Measurements from ENCODE around the gene RDH16.
"Not testable (repeated sequence)": the region's sequence is repeated elsewhere in the genome, so short reads cannot be mapped to it uniquely, and the experiment has no call there.

Gene RDH16

DNA sequence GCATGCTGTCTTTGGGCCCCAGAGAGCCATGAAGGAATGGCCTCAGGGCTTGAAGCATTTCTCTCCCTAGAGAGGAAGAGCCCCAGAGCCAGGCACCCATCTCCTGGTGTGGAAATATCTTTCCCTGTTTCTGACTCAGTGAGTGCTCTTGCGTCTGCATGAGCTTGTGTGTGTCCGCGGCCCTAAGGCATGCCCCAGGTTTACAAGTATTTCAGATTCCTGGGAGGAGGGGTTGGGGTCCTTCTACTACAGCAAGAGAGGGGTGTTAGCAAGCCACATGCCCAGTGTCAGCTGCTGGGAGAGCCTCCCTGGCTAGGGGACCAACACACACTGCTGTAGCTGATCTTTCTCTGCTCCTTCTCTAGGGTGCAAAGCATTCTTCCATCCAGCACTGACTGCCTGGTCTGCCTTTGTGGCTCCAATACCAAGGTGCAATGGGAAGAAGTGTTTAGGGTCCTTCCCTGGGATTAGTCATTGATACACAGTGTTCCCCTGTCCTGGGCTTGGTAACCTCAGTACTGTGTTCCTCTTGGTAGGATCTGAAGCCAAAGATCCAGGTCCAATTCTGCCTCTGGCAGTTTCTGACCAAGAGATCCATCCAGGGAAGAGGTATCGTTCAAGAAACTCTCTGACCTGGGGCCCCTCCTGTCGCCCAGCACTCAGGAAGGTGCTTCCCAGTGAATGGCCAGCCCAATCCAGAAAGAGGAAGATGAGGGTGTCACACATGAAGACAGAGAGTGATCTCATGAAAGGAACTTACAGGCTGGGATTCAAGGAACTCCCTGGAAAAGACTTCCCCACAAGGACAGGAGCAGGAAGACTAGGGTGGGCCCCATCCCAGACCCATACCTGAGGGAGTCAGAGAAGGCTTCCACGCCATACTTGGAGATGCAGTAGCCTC is 3.1 kb downstream of the RDH16 start:
- no peak for DNase-seq (ENCODE audit: low read depth)

- no peak for DNase-seq (ENCODE audit: low read depth)
Observed at GRCh38 chr12:56953314-56953713, 4.1 kb downstream of the RDH16 start.

DNA sequence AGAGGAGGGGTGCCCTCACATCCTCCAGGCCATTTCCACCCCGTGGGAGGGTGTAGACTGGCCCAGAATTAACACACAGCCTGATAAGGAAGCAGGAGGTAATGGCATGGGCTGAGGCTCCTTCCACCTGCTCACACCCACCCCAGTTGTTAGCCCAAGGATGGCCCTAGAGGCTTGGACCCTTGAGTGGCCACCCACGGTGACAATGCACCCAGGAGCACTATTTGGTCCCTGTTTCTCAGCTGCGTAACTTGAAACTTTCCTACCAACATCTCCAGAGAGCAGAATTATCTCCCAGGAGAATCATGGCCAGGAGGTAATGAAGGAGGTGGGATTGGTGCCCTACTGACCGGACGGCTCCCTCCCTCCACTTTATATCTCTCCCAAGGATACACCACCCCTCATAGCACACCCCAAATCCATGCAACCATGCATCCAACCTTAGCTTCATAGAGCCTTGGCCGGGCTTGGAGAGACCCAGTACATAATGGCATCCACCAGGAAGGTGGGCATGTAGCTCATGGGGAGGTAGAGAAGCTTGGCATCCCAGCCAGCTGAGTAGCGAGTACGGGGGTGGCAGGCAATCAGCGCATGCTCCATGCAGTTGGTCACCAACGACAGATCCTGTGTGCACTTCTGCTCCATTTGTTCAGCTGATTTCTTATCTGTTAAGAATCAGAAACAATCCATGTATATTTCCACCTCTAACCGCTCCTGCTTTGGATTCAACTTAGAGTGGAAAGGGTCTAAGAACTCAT is 5.6 kb downstream of the RDH16 start:
- no peak for DNase-seq (ENCODE audit: low read depth)

GRCh38 chr12:56948881-56949280 is 8.5 kb downstream of the RDH16 start:
- no peak for DNase-seq (ENCODE audit: low read depth)

DNA sequence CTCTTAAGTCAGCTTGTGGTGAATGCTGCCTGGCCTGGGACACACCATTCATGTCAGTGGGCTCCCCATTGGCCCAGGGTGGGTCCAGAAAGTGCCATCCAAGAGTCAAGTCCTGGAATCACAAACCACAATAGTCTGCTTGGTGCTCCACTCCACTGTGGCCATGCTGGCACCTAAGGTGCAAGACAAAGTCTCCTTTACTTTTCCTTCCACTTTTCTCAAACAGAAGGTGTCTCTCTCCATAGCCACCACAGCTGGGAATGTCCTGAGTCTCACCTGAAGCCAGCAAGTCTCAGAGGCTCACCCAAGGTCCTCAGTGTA is 9.0 kb downstream of the RDH16 start:
- DNase-seq (ENCODE audit: low read depth): no peak

DNA sequence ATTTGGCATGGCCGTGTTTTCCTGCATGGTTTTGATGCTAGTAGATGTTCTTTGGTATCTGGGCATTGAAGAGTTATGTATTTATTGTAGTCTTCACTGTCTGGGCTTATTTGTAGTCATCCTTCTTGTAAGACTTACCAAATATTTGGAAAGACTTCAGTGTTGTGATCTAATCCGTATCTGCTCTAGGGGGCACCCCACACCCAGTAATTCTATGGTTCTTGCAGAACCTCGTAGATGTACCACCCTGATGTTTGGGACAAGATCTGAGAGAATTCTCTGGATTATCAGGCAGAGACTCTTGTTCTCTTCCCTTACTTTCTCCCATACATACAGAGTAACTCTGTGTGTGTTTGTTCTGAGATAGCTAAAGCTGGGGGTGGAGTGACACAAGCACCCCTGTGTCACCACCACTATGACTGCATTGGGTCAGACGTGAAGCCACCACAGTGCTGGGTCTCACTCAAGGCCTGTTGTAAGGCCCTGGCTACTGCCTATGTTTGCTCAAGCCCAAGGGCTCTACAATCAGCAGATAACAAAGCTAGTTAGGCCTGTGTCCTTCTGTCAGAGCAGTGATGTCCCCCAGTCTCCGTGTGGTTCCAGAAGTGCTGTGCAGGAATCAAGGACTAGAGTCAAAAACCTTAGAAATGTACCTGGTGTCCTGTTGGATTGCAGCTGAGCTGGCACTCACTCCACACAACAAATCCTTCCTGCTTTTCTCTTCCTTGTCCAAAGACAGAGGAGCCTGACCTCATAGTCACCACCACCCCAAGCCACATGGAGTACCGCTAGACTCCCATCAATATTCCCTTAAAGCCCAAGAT is 9.6 kb downstream of the RDH16 start:
- DNase-seq (ENCODE audit: low read depth): no peak

DNA sequence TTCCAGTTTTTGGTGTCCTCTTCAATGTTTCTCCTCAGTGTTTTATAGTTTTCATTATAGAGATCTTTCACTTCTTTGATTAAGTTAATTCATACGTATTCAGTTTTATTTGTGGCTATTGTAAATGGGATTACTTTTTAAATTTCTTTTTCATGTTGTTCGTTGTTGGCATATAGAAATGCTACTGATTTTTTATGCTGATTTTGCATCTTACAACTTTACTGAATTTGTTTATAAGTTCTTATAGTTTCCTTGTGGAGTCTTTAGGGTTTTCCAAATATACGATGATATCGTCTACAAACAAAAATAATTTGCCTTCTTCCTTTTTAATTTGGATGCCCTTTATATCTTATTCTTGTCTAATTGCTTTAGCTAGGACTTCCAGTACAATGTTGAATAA is 13.5 kb downstream of the RDH16 start:
- no peak for DNase-seq (ENCODE audit: low read depth)

GRCh38 chr12:56943374-56943773 is 14.0 kb downstream of the RDH16 start:
- DNase-seq (ENCODE audit: low read depth): not testable (repeated sequence)

DNA sequence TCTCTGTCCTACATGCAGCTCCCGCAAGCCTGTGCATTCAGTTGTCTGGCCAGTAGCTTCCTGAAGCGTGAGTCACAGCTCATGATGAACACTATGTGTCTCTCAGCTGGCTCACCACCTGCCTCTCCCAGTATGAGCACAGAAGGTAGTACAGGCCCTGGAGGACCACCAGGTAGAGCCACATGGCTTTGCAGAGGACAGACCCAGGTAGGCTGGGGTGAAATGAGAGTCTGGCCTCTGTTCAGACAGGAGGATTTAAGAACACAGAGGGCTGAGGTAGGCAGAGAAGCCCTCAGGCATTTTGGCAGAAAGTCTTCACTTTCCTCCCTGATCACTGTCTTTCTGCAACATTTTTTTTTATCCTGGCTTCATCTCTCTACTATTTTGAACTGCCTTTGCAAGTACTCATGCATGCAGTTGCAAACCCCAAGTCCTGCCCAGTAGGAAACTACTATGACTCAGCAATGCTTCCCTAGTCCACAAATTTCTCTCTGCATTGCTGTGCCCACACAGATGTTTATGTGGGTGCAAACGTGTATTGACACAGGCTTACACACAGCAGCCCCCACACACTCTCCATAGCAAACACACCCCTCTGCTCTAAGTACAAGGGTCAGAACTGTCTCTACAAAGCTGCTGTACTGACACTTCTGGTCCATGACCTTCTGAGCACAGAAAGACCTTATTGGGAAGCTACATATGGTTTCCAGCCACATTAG is 15.9 kb downstream of the RDH16 start:
- no peak for DNase-seq (ENCODE audit: low read depth)

- not testable (repeated sequence) for DNase-seq (ENCODE audit: low read depth)
Observed at GRCh38 chr12:56940942-56941298, 16.5 kb downstream of the RDH16 start.

DNA sequence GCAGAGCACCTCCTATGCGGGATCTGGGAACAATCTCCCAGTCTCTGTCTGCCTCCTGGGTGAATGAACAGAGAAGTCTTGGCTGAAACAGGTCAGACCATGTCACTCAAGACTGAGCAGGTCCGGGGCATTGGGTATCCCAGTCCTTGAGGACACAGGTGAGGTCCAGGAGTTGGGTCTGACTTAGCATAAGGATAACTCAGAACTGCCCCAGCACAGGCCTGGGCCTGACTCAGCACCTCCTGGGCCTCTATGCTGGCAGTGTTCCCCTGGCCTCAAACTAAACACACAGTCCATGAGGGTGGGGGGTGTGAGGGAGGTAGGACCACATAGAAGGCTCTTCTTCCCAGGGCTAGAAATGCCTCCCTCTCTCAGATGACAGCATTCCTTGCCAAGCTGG is 21.7 kb downstream of the RDH16 start:
- no peak for DNase-seq (ENCODE audit: low read depth)

DNA sequence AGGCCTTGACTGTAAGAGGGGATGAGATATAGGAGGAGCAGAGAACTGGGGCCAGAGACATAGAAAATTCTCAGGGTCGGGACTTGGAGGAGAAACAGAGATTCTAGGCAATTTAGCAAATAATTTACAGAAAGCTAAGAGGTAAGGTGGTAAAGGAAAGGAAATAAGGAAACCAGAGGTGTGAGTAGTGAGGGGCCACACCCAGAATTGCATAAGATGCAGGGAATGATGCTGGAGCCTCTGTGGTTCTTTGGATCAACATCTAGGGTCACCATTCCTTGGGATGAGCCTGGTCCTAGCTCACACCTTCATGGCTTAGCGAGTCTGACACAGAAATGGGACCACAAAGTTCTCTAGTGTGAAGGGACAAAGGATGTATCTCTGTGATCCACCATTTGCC is 22.3 kb downstream of the RDH16 start:
- DNase-seq (ENCODE audit: low read depth): no peak

- DNase-seq (ENCODE audit: low read depth): no peak
Observed at GRCh38 chr12:56933826-56934625, 23.4 kb downstream of the RDH16 start, which contains the start of gene SDR9C7. Gene SDR9C7 (minus strand): TSS chr12:56934408. CDS start chr12:56934261, 147 bp downstream.

- no peak for DNase-seq (ENCODE audit: low read depth)
Observed at GRCh38 chr12:56932867-56933266, 24.5 kb downstream of the RDH16 start.

DNA sequence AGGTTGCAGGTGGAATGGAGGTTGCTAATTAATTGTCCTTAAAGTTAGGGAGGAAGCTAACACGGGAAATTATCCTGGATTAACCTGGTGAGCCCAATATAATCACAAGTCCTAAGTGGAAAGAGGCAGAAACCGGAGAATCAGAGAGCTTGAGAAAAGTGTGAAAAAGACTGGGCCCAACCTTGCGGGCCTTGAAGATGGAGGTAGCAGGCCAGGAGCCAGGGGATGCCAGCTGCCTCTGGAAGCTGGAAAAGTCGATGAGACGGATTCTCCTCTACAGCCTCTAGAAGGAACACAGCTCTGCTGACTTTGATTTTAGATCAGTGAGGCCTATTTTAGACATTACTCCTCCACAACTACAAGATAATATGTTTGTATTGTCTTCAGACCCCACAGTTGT is 25.3 kb downstream of the RDH16 start:
- no peak for DNase-seq (ENCODE audit: low read depth)

DNA sequence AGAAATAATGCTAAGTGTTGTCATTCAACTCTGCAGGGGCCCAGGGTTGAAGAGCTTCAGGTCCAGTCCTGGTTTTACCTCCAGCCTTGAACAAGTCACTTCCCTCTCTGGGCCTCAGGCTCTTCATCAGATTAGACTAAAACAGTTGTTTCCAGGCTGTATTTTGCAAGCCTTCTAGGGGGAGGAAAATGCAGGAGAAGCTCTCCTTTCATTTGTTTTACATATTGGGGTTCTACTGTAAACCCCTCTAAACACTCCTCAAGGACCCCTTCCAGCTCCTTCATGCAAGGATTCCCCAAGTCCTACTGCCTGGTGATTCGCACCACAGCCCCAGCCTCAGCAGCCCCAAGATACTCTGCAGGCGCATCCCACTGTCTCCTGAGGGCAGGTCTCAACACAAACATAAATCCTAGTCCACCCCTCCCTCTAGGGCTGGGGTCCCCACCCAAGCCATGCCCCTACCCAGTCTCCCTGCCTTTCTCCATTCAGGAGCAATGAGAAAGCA is 25.9 kb downstream of the RDH16 start:
- no peak for DNase-seq (ENCODE audit: low read depth)

- no peak for DNase-seq (ENCODE audit: low read depth)
Observed at GRCh38 chr12:56930241-56930640, 27.2 kb downstream of the RDH16 start.

DNA sequence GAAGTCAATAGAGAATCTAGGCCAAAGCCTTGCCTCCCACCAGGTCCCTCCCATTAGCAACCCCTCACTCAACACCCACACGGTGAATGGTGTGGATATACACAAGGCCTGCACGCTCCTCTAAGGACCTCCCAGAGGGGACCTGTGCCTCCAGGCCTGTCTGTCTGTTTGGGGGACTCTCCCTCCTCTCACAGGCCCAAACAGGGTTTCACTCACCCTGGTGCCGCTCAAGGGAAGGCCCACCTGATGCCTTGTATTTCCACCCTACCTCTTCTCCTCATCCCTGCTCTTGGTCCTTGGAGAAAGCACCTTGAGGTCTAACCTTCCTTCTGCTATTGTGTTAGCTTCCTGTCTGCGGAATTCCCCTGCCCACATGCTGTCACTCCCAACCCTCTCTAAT is 27.6 kb downstream of the RDH16 start:
- no peak for DNase-seq (ENCODE audit: low read depth)

DNA sequence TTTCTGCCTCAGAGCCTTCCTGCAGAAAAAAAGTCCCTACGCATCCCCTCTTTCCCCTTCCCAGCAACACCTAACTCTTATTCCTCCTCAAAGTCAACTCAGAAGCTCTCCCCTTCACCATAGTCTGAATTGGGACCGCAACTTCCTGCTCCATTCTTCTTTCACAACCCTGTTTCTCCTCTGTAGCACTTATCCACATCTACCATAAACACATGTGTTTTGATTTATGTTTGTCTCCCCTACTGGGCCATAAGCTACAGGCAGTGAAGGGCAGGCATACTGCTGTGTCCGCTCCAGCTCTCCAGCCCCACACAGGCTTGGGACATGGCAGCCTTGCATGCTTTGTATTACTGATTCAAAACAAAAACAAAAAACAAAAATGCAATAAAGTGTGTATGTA is 29.1 kb downstream of the RDH16 start:
- DNase-seq (ENCODE audit: low read depth): no peak

GRCh38 chr12:56927281-56927680 is 30.1 kb downstream of the RDH16 start:
- no peak for DNase-seq (ENCODE audit: low read depth)

DNA sequence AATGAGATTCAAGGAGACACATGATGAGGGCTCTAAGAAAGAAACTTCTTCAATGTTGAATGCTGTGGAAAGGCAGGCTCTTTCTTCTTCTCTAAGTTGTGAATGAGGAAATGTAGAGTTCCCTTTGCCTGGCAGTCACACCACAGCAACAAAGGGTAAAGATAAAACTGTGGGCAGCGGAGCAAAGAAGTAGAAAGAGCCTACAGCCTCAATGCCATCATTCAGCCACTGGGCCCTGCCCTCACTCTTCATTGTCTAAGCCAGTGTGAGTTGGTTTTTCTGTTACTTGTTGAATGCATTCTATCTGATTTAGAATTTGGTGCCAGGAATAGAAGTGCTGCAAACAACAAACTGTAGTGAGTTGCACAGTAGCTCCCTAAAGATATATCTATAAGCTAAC is 35.4 kb downstream of the RDH16 start:
- DNase-seq (ENCODE audit: low read depth): no peak
